Aorta (tissue), 5 donors: ENCODE data around the gene CARD18. TPM values are rescaled to one million over a fixed set of nuclear protein-coding genes. Genes with fewer than 3 reads are reported as not detected.

Experiments
- ATAC-seq: fragments of 200-7000 bp; cut with Tn5 transposase; one replicate; pipeline ENCODE4 v1.9.1; 2022; ENCODE audit warnings: moderate library complexity; ENCODE audit not compliant: low FRiP score
- DNase-seq, 2 donors: peaks; one replicate each; pipeline ENCODE4 v3.0.0-alpha.2; 2020
- H3K27ac ChIP-seq, 2 donors: one replicate each; pipeline ENCODE4 v1.5.1; 2013; ENCODE audit warnings: low read length in 2 of 2, mild to moderate bottlenecking in 2 of 2, moderate library complexity in 2 of 2, control low read depth in 1 of 2, inconsistent platforms in 1 of 2, low read depth in 1 of 2
- H3K27me3 ChIP-seq, 2 donors: one replicate each; pipeline ENCODE4 v1.6.1; 2013; ENCODE audit warnings: control low read depth in 1 of 2, low read length in 1 of 2, mild to moderate bottlenecking in 1 of 2, moderate library complexity in 1 of 2; ENCODE audit not compliant: insufficient read depth in 2 of 2, control insufficient read depth in 1 of 2
- H3K36me3 ChIP-seq, 2 donors: one replicate each; pipeline ENCODE4 v1.6.1; 2013; ENCODE audit warnings: control low read depth in 1 of 2, low read length in 1 of 2, mild to moderate bottlenecking in 1 of 2; ENCODE audit not compliant: insufficient read depth in 2 of 2, control insufficient read depth in 1 of 2
- H3K4me1 ChIP-seq, 2 donors: one replicate each; pipeline ENCODE4 v1.6.1; 2013; ENCODE audit warnings: low read length in 2 of 2, control low read depth in 1 of 2, mild to moderate bottlenecking in 1 of 2, moderate library complexity in 1 of 2; ENCODE audit not compliant: insufficient read depth in 2 of 2, control insufficient read depth in 1 of 2
- H3K4me3 ChIP-seq, 2 donors: one replicate each; pipeline ENCODE4 v1.5.1; 2013; ENCODE audit warnings: low read length in 2 of 2, control low read depth in 1 of 2, mild to moderate bottlenecking in 1 of 2
- H3K9me3 ChIP-seq: one replicate; pipeline ENCODE4 v1.6.1; 2013; ENCODE audit warnings: mild to moderate bottlenecking, low read length; ENCODE audit not compliant: control insufficient read depth
- WGBS, 2 donors: extraction: QIAGEN DNeasy Blood & Tissue Kit; methylation state at CpG; one replicate each; pipeline ENCODE4 v1.1.7; 2013; 5-methylcytosine and 5-hydroxymethylcytosine counted together
- intact Hi-C, 2 donors: fragments of 100-400 bp; cut with DNase I; formaldehyde crosslinking; loops; one replicate each; pipeline versions ENCODE4 v1.14.2 to v1.15.0; 2022
- long read RNA-seq, 2 donors: library from polyadenylated mRNA; unstranded; transcript quantifications; one replicate each; pipeline ENCODE4 v2.0.0, GENCODE V29; 2020 to 2021
- polyA plus RNA-seq, 2 donors: library from polyadenylated mRNA; stranded (reverse); fragments of 200-250 nt; gene quantifications; one replicate each; pipeline ENCODE4 v1.2.3, GENCODE V29; 2013
- total RNA-seq, 2 donors: library from RNA; stranded (reverse); fragmentation: NEBNext Ultra II Directional; extraction: Animal tissue kit (Norgen Biotek cat#: 25700); gene quantifications; one replicate each; pipeline ENCODE4 v1.2.1, GENCODE V29; 2021
- donor health status: healthy with polysubstance abuse.
- donor health status: Bipolar disorder and iron deficiency.
- donor health status: DM: no; HTN: no; CAD: no.
- donor health status: DM: no; HTN: no; CAD: no.
- donor health status: DM: yes; HTN: yes; CAD: no.

Gene CARD18, protein sequence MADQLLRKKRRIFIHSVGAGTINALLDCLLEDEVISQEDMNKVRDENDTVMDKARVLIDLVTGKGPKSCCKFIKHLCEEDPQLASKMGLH
- total RNA-seq = not detected
- polyA plus RNA-seq = not detected
- long read RNA-seq, donor 1 = 0 reads
- long read RNA-seq, donor 2 = 0 reads

GRCh38 chr11:105139669-105140068 is at the start of gene CARD18:
Gene CARD18 (minus strand): TSS chr11:105139769. CDS start chr11:105139726, 43 bp downstream.
- no peak for ATAC-seq
- Histone ChIP-seq H3K36me3 (no peaks in the 10 kb centered on the region), H3K9me3 (no peaks in the 10 kb centered on the region), H3K4me3 (no peak within 1 kb of the TSS), H3K27me3 (no peaks in the 10 kb centered on the region), H3K27ac (no peak within 1 kb of the TSS), H3K4me1 (no peaks in the 10 kb centered on the region)
- WGBS, 2 donors = 81 to 85% methylated on average over 2 of the region's 2 CpGs
- intact Hi-C loops = no loop called here
- no peak for DNase-seq

GRCh38 chr11:105183987-105184386 is 44.4 kb upstream of the CARD18 start:
- 89 to 92% methylated on average over 1 of the region's 1 CpG for WGBS, 2 donors
- intact Hi-C loops = no loop called here
- H3K36me3 ChIP-seq = no peaks in the 10 kb centered on the region
- no peaks in the 10 kb centered on the region for H3K4me1 ChIP-seq
- H3K27ac ChIP-seq = no peak overlapping the region
- no peaks in the 10 kb centered on the region for H3K27me3 ChIP-seq
- H3K4me3 ChIP-seq = no peak overlapping the region
- ATAC-seq = no peak
- H3K9me3 ChIP-seq = no peaks in the 10 kb centered on the region
- DNase-seq = no peak

- Histone ChIP-seq H3K4me1 (no peaks in the 10 kb centered on the region), H3K4me3 (no peak overlapping the region), H3K27ac (no peak overlapping the region), H3K9me3 (no peaks in the 10 kb centered on the region), H3K27me3 (no peaks in the 10 kb centered on the region), H3K36me3 (no peaks in the 10 kb centered on the region)
- 68 to 79% methylated on average over 3 of the region's 3 CpGs for WGBS, 2 donors
- ATAC-seq = no peak
- intact Hi-C loops = no loop called here
- DNase-seq = no peak
These were observed 43.9 kb upstream of the CARD18 start for GRCh38 chr11:105183426-105183825.

- DNase-seq = no peak
- WGBS, 2 donors = 71 to 73% methylated on average over 1 of the region's 1 CpG
- H3K27ac ChIP-seq = no peak overlapping the region
These were observed 42.0 kb upstream of the CARD18 start for GRCh38 chr11:105181521-105181920.

GRCh38 chr11:105181100-105181499 is 41.5 kb upstream of the CARD18 start:
- no peak for DNase-seq
- Histone ChIP-seq H3K4me1 (no peaks in the 10 kb centered on the region), H3K9me3 (no peaks in the 10 kb centered on the region), H3K27ac (no peak overlapping the region), H3K4me3 (no peak overlapping the region), H3K27me3 (no peaks in the 10 kb centered on the region), H3K36me3 (no peaks in the 10 kb centered on the region)
- no peak for ATAC-seq
- 10 to 13% methylated on average over 2 of the region's 2 CpGs for WGBS, 2 donors
- intact Hi-C loops = no loop called here

More at GRCh38 chr11:105181521-105181920, 42.0 kb upstream of the CARD18 start:
- Histone ChIP-seq H3K4me1 (no peaks in the 10 kb centered on the region), H3K4me3 (no peak overlapping the region), H3K27me3 (no peaks in the 10 kb centered on the region), H3K36me3 (no peaks in the 10 kb centered on the region), H3K9me3 (no peaks in the 10 kb centered on the region)
- intact Hi-C loops = no loop called here
- no peak for ATAC-seq

DNA sequence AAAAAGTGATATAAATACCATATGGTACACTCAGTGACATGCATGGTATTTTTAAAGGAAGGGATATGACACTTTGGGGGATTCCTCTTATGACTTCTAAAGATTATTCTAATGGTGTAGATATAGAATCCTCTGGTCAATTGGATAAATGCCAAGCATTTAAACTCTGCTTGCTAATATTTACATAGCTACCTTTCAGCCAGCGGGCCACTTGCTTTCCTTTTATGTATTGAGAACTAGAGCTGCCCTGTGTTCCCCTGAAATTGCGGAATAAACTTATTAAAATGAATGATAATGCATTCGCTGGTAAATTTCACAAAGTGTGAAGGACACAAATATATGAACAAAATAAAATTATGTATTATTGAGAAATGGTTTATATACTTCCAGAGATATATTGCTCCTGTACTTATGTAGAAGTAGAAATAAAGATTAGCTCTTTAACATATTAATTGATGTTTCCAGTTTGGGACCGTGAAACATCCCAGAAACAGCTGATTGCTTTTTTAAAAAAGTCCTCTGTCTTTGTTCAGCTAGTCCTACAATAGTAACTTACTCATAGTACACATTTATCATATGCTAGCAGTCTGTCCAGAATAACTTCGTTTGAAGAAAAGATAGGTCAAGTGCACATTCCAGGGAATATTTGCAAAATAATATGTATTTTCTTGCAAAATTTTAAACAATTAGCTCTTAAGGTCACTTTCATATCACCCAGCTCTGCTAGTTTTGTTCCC is 40.1 kb upstream of the CARD18 start:
- no peaks in the 10 kb centered on the region for H3K4me1 ChIP-seq
- ATAC-seq = no peak
- H3K27me3 ChIP-seq = no peaks in the 10 kb centered on the region
- H3K9me3 ChIP-seq = no peaks in the 10 kb centered on the region
- H3K36me3 ChIP-seq = no peaks in the 10 kb centered on the region
- intact Hi-C loops = no loop called here
- H3K27ac ChIP-seq = no peak overlapping the region
- no peak overlapping the region for H3K4me3 ChIP-seq
- 56 to 58% methylated on average over 5 of the region's 5 CpGs for WGBS, 2 donors
- DNase-seq = no peak

- no peak overlapping the region for H3K27ac ChIP-seq
- intact Hi-C loops = no loop called here
- DNase-seq (no peak), ATAC-seq (no peak)
- no peaks in the 10 kb centered on the region for H3K27me3 ChIP-seq
- no peak overlapping the region for H3K4me3 ChIP-seq
- no peaks in the 10 kb centered on the region for H3K4me1 ChIP-seq
- H3K36me3 ChIP-seq = no peaks in the 10 kb centered on the region
- H3K9me3 ChIP-seq = no peaks in the 10 kb centered on the region
These were observed 38.1 kb upstream of the CARD18 start for GRCh38 chr11:105177658-105178057.

- intact Hi-C loops = no loop called here
- no peak overlapping the region for H3K4me3 ChIP-seq
- no peak overlapping the region for H3K27ac ChIP-seq
- ATAC-seq = no peak
- H3K36me3 ChIP-seq = no peaks in the 10 kb centered on the region
- no peak for DNase-seq
- H3K4me1 ChIP-seq = no peaks in the 10 kb centered on the region
- no peaks in the 10 kb centered on the region for H3K27me3 ChIP-seq
- peaks cover 2% of the 10 kb centered on the region for H3K9me3 ChIP-seq
These were observed 28.9 kb upstream of the CARD18 start for GRCh38 chr11:105168457-105168856.

DNA sequence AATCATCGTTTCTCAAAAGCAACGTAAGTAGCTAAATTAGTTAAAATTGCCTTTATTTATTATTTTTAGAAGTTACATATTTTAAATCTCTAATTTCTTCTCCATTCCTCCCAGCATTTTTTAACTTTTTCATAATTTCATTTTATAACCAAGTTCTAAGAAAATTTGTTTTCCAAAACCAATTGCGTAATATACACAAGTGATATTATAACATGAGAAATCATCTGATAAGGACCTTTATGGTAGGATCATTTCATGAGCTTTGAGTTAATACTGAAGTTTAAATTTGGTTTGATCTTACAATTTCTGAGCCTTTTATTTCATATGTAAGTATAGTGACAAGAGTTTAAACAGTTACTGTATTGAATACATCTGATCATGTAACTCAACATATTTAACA is 27.7 kb upstream of the CARD18 start:
- intact Hi-C loops = no loop called here
- no peak overlapping the region for H3K4me3 ChIP-seq
- H3K36me3 ChIP-seq = no peaks in the 10 kb centered on the region
- no peak overlapping the region for H3K27ac ChIP-seq
- DNase-seq = no peak
- no peaks in the 10 kb centered on the region for H3K27me3 ChIP-seq
- WGBS, 2 donors = 94 to 95% methylated on average over 3 of the region's 3 CpGs
- H3K9me3 ChIP-seq = peaks cover 2% of the 10 kb centered on the region
- no peaks in the 10 kb centered on the region for H3K4me1 ChIP-seq
- no peak for ATAC-seq
